ENCODE results near the gene ARSK. TPM values are rescaled to one million over a fixed set of nuclear protein-coding genes. Genes with fewer than 3 reads are reported as not detected.

The ARSK gene
- total and polyA plus RNA-seq, 10 of the 15 experiments (the other 5 are each of a cell fraction or from before 2014, with no cell fraction given), result 1.6 to 9.5 (median 5.8) TPM

- no peak for TF ChIP-seq MYC (IDR thresholded peaks at IDR 0.05; ENCODE audit: insufficient read depth, insufficient read length, insufficient replicate concordance, low read length, severe bottlenecking)
- TF ChIP-seq BCL11A (IDR thresholded peaks at IDR 0.05; ENCODE audit: low read depth, low read length), result peak; percentile 54; the same call in 1 of the 2 replicates
- TF ChIP-seq SIN3A (IDR thresholded peaks at IDR 0.05; ENCODE audit: low read depth, low read length), result peak; percentile 61; the same call in 1 of the 2 replicates
- TF ChIP-seq STAT1 (conservative IDR thresholded peaks at IDR 0.05), result no peak
- TF ChIP-seq BMI1 (IDR thresholded peaks at IDR 0.05; ENCODE audit: borderline replicate concordance), result no peak
- no peak for TF ChIP-seq ZNF274 (IDR thresholded peaks at IDR 0.05; ENCODE audit: insufficient read depth, insufficient read length)
- TF ChIP-seq ZNF207 (IDR thresholded peaks at IDR 0.05; ENCODE audit: borderline replicate concordance), result peak; percentile 56; the same call in 1 of the 2 replicates
- TF ChIP-seq ZSCAN29 (IDR thresholded peaks at IDR 0.05), result no peak
- TF ChIP-seq, protein P1, sequence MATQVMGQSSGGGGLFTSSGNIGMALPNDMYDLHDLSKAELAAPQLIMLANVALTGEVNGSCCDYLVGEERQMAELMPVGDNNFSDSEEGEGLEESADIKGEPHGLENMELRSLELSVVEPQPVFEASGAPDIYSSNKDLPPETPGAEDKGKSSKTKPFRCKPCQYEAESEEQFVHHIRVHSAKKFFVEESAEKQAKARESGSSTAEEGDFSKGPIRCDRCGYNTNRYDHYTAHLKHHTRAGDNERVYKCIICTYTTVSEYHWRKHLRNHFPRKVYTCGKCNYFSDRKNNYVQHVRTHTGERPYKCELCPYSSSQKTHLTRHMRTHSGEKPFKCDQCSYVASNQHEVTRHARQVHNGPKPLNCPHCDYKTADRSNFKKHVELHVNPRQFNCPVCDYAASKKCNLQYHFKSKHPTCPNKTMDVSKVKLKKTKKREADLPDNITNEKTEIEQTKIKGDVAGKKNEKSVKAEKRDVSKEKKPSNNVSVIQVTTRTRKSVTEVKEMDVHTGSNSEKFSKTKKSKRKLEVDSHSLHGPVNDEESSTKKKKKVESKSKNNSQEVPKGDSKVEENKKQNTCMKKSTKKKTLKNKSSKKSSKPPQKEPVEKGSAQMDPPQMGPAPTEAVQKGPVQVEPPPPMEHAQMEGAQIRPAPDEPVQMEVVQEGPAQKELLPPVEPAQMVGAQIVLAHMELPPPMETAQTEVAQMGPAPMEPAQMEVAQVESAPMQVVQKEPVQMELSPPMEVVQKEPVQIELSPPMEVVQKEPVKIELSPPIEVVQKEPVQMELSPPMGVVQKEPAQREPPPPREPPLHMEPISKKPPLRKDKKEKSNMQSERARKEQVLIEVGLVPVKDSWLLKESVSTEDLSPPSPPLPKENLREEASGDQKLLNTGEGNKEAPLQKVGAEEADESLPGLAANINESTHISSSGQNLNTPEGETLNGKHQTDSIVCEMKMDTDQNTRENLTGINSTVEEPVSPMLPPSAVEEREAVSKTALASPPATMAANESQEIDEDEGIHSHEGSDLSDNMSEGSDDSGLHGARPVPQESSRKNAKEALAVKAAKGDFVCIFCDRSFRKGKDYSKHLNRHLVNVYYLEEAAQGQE (IDR thresholded peaks at IDR 0.05; ENCODE audit: low read depth, low read length), result no peak
- TF ChIP-seq, protein P2, sequence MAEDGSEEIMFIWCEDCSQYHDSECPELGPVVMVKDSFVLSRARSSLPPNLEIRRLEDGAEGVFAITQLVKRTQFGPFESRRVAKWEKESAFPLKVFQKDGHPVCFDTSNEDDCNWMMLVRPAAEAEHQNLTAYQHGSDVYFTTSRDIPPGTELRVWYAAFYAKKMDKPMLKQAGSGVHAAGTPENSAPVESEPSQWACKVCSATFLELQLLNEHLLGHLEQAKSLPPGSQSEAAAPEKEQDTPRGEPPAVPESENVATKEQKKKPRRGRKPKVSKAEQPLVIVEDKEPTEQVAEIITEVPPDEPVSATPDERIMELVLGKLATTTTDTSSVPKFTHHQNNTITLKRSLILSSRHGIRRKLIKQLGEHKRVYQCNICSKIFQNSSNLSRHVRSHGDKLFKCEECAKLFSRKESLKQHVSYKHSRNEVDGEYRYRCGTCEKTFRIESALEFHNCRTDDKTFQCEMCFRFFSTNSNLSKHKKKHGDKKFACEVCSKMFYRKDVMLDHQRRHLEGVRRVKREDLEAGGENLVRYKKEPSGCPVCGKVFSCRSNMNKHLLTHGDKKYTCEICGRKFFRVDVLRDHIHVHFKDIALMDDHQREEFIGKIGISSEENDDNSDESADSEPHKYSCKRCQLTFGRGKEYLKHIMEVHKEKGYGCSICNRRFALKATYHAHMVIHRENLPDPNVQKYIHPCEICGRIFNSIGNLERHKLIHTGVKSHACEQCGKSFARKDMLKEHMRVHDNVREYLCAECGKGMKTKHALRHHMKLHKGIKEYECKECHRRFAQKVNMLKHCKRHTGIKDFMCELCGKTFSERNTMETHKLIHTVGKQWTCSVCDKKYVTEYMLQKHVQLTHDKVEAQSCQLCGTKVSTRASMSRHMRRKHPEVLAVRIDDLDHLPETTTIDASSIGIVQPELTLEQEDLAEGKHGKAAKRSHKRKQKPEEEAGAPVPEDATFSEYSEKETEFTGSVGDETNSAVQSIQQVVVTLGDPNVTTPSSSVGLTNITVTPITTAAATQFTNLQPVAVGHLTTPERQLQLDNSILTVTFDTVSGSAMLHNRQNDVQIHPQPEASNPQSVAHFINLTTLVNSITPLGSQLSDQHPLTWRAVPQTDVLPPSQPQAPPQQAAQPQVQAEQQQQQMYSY (CRISPR knock-in tag; IDR thresholded peaks at IDR 0.05), result no peak
- TF ChIP-seq RBBP5 (conservative IDR thresholded peaks at IDR 0.05), result no peak
- TF ChIP-seq KAT2A (conservative IDR thresholded peaks at IDR 0.05; ENCODE audit: control insufficient read depth, low read depth, low read length), result no peak
- TF ChIP-seq SUZ12 (IDR thresholded peaks at IDR 0.05; ENCODE audit: unreplicated experiment), result no peak
- TF ChIP-seq HCFC1 (IDR thresholded peaks at IDR 0.05; ENCODE audit: low read length), result no peak; the same call in 1 of the 2 replicates
- TF ChIP-seq HDAC6 (IDR thresholded peaks at IDR 0.05; ENCODE audit: unreplicated experiment), result no peak
- TF ChIP-seq, protein P3, sequence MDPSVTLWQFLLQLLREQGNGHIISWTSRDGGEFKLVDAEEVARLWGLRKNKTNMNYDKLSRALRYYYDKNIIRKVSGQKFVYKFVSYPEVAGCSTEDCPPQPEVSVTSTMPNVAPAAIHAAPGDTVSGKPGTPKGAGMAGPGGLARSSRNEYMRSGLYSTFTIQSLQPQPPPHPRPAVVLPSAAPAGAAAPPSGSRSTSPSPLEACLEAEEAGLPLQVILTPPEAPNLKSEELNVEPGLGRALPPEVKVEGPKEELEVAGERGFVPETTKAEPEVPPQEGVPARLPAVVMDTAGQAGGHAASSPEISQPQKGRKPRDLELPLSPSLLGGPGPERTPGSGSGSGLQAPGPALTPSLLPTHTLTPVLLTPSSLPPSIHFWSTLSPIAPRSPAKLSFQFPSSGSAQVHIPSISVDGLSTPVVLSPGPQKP (IDR thresholded peaks at IDR 0.05; ENCODE audit: low read depth, low read length), result peak; percentile 66
- no peak for TF ChIP-seq ATF7 (IDR thresholded peaks at IDR 0.05; ENCODE audit: low read depth)
- TF ChIP-seq PKNOX1 (IDR thresholded peaks at IDR 0.05), result peak; percentile 40; the same call in 1 of the 2 replicates
Observed at GRCh38 chr5:95646569-95647431, 91.9 kb downstream of the ARSK start, which contains the start of gene RFESD (continued).

All from GM12878 (cell line).